ENCODE results near the gene CDA.
"Not testable (repeated sequence)": the region's sequence is repeated elsewhere in the genome, so short reads cannot be mapped to it uniquely, and the experiment has no call there.

The CDA gene

DNA sequence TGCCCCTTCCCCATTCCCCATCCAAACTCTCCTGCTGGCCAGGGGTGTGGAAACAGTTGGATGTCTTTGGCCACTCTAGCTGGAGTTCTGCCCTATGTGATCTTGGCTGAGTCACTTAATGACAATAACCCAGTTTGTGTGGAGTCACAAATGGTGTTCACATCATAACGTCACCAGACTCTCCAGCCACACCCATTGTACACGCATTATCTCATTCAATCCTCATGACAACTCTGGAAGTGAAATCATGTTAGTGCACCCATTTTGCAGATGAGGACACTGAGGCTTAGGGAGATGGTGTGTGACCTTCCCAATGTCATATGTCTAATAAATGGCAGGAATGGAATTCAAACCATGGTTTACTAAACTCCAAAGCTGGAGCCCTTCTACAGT, 1.2 kb upstream of the CDA start:
- DNase-seq, result no peak

GRCh38 chr1:20589331-20590278, 708 bp downstream of the CDA start:
- no peak for DNase-seq

- no peak for DNase-seq
Observed at GRCh38 chr1:20590306-20590777, 1.4 kb downstream of the CDA start.

DNA sequence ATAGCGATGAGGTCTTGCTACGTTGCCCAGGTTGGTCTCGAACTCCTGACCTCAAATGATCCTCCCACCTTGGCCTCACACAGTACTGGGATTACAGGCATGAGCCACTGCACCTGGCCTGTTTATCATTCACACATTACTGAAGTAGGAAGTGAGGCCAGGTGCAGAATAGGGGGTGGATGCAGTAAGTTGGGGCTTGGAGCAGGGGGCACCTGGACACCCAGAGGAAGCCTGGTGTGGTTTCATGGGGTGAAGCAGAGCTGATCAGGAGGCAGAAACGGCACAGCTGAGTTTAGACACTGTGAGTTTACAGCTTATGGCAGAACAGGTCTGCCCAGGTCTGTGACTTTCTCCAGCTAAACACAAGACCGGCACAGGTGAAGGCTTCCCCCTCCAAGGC, 4.9 kb downstream of the CDA start:
- DNase-seq, result no peak

DNA sequence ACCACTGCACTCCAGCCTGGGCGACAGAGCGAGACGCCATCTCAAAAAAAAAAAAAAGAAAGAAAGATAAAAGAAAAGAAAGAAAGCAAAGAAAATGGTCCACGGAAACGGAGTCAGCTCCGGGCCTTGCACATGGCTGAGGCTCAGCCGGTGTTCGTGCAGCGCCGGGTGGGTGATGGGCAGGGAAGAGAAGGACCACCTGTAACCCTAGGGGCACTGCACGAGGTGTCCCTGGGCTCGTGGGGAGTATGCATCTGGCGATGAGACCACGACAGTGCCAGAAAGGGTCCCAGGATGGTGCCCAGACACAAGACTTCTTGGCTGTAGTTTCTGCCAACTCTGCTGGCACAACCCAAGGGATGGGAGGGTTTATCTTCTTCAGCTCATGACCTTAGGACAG, 5.8 kb downstream of the CDA start:
- DNase-seq, result no peak

DNA sequence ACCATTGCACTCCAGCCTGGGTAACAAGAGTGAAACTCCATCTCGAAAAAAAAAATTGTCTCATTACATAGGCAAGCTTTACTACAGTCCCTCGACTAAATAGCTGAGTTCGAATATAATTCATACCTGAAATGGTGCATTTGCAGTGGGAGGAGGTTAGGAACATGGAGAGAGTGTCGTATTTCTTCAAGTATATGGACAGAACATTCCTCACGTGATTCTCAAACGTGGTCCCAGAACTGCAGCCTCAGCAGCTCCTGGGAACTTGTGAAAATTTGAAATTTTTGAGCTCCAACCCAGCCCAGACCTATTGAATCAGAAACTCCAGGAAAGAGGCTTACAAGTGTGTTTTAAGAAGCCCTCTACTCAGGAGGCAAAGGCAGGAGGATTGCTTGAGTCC, 7.2 kb downstream of the CDA start:
- DNase-seq, result no peak

- DNase-seq, result no peak
Observed at GRCh38 chr1:20597650-20598049, 8.8 kb downstream of the CDA start.

DNA sequence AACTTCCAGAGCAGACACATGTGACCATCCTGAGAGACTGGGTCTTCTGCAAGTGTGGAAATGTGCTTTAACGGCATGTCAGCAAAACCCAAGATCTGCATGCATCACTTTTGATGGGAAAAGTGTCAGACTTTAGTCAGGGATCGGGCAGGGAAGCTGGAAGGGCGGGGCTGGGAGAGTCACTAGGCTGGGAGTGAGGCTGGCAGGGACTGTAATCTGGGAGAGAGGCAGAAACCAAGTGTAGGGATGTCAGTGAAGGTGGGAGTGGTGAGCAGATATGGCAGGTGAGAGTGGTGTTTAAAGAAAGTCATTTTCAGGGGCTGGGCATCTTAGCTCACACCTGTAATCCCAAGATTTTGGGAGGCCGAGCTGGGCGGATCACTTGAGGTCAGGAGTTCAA, 11.3 kb downstream of the CDA start:
- DNase-seq, result no peak

DNA sequence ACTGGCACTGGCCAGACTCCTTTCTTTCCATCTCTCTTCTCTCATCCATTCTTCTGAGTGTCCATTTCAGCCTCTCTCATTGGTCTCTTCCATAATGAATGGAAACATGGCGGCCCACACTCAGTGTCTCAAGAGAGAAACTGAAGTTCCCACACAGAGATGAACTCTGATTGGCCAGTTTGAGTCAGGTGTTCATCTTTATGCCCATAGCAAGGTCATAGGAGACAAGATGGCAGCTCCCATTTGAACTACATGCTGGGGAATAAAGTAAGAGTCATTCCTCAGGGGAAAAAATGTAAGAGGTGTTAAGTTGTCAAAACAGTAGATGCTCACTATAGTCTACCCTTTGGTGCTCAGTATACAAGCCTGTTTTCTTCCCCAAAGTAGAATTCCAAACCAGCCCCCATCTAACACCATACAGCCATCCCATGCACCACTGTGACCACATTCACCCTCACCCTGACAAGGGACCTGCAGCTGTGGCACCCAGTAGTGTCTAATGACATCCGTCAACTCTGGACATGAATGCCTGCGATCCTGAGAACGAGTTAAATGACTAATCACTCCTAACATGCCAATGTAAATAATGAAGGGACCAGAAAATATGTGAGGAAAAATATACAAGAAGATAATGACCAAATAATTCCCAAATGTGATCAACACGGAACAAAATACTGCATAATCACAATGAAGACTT, 12.4 kb downstream of the CDA start:
- no peak for DNase-seq

DNA sequence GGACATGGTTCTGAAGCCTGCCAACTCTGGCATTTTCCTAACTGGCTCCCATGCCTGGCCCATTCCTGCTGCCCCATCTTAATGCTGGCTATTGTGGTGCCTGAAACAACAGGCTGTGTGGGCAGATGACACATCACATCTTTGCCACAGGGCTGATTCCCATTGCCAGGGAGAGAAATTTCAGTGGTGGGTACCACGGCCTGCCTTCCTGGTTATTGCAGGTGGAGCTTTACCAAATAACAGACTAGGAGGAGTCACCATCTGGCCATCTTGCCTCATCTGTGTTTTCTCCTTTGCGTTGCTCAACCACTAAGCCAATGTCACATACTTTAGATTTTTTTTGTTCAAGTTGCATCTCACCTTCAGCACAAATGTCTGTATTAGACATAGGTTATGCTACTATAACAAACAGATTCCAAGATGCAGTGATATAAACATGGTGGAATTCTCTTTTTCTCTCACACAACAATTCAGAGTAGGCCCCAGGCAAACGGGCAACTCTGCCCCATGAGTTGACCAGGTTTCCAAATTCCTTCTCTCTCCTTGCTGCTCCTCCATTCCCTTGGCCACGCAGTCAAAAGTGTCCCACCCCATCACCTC, 14.1 kb downstream of the CDA start:
- DNase-seq, result no peak

- no peak for DNase-seq
Observed at GRCh38 chr1:20603504-20604464, 14.9 kb downstream of the CDA start.

DNA sequence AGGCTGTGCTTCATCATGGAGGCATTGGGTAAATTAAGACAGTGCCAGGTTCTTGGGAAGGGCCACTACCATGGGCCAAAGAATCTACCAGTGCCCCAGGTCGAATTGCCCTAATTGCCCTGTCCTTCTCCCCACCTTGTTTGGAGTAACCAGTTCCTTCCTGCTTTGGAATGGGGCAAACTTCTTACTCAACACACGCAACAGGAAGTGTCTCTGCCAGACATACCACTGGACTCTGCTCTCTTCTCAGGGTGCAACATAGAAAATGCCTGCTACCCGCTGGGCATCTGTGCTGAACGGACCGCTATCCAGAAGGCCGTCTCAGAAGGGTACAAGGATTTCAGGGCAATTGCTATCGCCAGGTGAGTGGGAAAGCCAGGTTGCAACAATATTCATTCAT, 15.8 kb downstream of the CDA start:
- no peak for DNase-seq

DNA sequence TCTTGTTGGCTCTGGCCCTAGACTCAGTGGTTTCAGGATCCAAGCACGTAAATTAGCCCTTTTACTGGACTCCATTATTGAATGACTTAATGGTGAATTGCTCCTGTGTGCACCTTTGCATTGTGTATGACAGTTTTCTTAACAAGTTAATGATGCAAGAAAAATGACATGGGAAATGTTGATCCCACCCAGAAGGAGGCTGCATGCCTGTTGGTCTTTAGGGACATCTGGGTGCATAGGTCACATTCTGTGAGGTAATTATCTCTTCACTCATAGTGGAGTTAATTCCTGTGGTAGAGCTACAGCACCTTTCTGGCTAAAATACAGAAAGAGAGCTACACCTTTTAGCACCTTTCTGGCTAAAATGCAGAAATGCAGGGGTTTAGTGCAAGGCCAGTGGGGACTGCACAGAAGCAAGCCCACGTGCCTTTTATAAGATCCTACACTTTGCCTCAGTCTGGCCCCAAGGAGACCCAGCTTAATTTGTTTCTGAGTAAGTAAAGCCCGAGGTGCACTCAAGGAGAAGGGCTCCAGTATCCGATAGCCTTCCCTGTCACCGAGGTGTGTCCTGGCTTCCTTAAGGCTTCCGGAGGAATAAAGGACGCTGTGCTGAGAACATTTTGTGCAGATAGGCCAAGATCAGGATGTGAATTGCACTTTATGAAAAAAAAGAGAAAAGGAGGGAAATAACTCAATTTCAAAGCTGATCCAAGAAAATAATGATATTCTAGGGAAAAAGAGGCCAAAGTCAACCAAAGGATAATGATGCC, 18.1 kb downstream of the CDA start:
- DNase-seq, result not testable (repeated sequence)

GRCh38 chr1:20609541-20609940, 20.6 kb downstream of the CDA start:
- DNase-seq, result no peak

GRCh38 chr1:20610970-20611369, 22.1 kb downstream of the CDA start:
- DNase-seq, result no peak

- DNase-seq, result no peak
Observed at GRCh38 chr1:20611652-20612051, 22.8 kb downstream of the CDA start.

GRCh38 chr1:20612221-20612746, 23.4 kb downstream of the CDA start:
- DNase-seq, result no peak

- DNase-seq, result no peak
Observed at GRCh38 chr1:20614131-20614579, 25.3 kb downstream of the CDA start.

DNA sequence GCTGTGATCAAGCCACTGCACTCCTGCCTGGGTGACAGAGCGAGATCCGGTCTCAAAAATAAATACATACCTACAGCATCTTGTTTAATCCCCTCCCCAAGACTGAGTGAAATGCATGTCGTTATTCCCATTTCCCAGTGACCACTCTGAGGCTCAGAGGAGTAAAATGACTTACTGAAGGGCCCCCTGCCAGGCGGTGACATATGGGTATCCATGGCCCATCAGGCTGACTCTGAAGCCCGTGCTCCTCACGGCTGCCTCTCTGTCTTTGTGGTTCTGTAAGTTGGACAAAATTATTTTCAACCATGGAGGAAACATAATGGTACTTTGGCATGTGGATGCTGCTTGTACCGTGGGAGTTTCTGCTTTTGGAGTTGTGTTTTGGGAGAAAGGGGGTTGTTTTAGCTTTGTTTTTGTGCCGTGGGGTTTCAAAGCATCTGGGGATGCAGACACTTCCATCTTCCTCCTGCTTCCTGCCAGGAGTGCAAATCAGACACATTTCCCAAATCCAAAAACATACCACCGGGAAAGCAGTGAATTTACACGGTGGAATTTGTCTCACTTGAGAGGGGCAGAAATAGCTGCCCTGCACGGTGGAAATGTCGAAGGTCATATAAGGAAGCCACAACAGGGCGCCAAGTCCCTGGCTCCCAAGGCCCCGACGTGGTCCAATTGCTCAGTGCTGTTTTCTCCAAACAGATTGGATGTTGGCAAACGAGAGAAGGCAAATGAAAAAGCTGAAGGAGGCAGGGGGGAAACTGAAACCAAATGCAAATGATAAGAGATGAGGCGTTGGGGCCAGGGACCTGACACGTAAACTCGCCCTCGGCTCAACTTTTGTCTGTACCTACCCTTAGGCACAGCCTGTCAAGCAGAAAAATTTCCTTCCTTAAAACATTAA, 27.3 kb downstream of the CDA start:
- DNase-seq, result no peak

- DNase-seq, result no peak
Observed at GRCh38 chr1:20616847-20617487, 28.1 kb downstream of the CDA start.
